Mucosa of stomach (tissue), 1 donor: ENCODE measurements around the gene ZSWIM5.

Experiments used
- H3K27me3 ChIP-seq: one replicate; pipeline ENCODE4 v1.7.0; 2013; ENCODE audit warnings: mild to moderate bottlenecking, low read length; ENCODE audit not compliant: control insufficient read depth, insufficient read depth
- H3K36me3 ChIP-seq: one replicate; pipeline ENCODE4 v1.7.0; 2013; ENCODE audit warnings: low read length; ENCODE audit not compliant: control insufficient read depth, insufficient read depth
- H3K4me1 ChIP-seq: one replicate; pipeline ENCODE4 v1.7.0; 2013; ENCODE audit warnings: mild to moderate bottlenecking, low read length; ENCODE audit not compliant: control insufficient read depth, insufficient read depth
- H3K4me3 ChIP-seq: one replicate; pipeline ENCODE4 v1.7.0; 2013; ENCODE audit warnings: low read length
- H3K9ac ChIP-seq: one replicate; pipeline ENCODE4 v1.7.0; 2013; ENCODE audit warnings: mild to moderate bottlenecking, low read length, moderate library complexity
- H3K9me3 ChIP-seq: one replicate; pipeline ENCODE4 v1.7.0; 2013; ENCODE audit warnings: mild to moderate bottlenecking, low read length, moderate library complexity; ENCODE audit not compliant: control insufficient read depth
- donor health status: Pancreatic carcinoma.

The ZSWIM5 gene

DNA sequence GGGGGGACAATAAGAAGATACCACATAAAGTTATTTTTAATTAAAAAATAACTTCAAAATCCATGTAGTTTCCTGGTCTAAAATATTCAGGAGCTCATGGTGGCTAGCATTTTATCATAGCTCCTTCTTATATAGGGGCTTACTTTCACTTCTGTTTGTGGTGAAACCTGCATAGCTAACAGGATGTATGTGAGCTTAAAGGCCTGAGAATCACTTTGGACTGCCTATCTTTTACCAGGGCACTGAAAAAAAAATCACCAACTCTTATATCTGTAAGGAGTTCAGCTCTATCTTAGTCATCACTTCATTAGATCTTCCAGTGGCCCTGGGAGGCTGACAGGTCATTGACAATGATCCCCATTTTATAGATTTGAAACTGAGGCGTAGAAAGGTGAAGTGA is 173.0 kb downstream of the ZSWIM5 start:
- Histone ChIP-seq H3K4me3 (no peak overlapping the region), H3K4me1 (no peaks in the 10 kb centered on the region), H3K9ac (no peak overlapping the region), H3K36me3 (no peaks in the 10 kb centered on the region), H3K27me3 (no peaks in the 10 kb centered on the region), H3K9me3 (no peaks in the 10 kb centered on the region)

DNA sequence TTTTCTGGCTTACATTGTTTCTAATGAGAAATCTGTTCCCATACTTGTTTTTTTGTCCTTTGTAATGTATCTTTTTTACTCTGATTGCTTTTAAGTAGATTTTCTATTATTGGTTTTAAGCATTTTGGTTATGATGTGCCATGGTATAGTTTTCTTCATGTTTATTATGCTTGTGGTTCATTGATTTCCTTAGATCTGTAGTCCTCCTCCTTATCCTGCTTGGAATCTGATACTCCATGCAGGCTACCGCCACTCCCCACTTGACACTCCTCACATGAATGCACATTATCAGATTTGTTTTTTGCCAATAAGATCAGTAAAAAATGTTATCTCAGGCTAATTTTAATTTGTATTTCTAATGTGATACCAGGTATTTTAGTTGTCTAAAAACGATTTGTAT is 173.6 kb downstream of the ZSWIM5 start:
- no peaks in the 10 kb centered on the region for H3K27me3 ChIP-seq
- no peak overlapping the region for H3K9ac ChIP-seq
- no peaks in the 10 kb centered on the region for H3K4me1 ChIP-seq
- no peaks in the 10 kb centered on the region for H3K36me3 ChIP-seq
- H3K4me3 ChIP-seq: no peak overlapping the region
- H3K9me3 ChIP-seq: no peaks in the 10 kb centered on the region

DNA sequence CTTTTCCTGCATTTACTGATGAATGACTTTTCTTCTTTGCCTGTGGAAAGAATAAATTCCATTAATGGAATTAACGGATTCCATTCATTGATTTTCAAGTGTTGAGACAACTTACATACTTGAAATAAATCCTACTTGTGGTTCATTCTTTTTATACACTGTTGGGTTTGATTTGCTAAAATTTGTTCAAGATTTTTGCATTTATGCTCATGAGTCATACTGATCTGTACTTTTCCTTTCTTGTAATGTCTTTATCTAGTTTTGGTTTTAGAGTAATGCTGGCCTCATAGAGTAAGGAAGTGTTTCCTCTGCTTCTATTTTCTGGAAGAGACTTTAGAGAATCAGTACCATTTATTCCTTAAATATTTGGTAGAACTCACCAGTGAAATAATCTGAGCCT is 180.0 kb downstream of the ZSWIM5 start:
- Histone ChIP-seq H3K36me3 (no peaks in the 10 kb centered on the region), H3K4me1 (no peaks in the 10 kb centered on the region), H3K9ac (no peak overlapping the region), H3K4me3 (no peak overlapping the region), H3K9me3 (no peaks in the 10 kb centered on the region), H3K27me3 (no peaks in the 10 kb centered on the region)

DNA sequence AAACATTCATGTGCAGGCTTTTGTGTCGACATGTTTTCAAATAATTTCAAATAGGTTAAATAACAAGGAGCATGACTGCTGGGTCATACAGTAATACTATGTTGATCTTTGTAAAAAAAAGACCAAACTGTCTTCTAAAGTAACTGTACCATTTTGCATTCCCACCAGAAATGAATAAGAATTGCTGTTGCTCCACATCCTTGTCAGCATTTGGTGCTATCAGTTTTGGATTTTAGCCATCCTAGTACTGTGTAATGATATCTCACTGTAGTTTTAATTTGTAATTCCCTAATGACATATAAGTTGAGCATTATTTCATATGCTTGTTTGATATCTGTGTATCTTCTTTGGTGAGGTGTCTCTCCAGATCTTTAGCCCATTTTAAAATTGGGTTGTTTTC is 182.7 kb downstream of the ZSWIM5 start:
- Histone ChIP-seq H3K9ac (no peak overlapping the region), H3K27me3 (no peaks in the 10 kb centered on the region), H3K9me3 (no peaks in the 10 kb centered on the region), H3K4me1 (no peaks in the 10 kb centered on the region), H3K36me3 (no peaks in the 10 kb centered on the region), H3K4me3 (no peak overlapping the region)

DNA sequence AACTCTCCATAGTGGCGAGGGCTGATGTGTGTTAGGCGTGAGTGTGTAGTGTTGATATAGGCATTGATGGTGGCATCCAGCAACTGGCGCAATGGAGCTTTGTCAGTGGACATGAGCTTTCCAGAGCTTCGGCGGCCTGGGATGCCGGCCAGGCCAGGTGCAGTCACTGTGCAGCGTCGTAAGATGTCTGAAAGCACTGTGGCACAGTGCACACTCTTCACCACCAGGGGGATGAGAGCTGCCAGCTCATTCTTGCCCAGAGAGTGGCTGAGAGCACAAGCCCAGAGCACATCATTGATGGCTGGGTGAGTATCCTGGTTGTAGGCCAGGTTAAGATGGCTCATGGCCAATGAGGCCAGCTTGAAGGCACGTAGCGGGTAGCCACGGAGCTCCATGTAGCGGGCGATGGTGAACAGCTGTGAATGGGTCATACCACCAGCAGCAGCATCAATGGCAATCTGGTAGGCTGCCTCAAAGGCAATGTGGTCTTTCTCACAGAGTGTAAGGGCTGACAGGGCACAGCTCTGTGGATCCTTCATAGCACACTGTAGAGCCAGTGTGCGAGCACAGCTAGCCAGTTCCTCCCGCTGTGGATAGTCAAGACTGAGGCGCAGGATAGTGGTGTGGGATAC is 187.7 kb downstream of the ZSWIM5 start:
- no peaks in the 10 kb centered on the region for H3K27me3 ChIP-seq
- no peaks in the 10 kb centered on the region for H3K4me1 ChIP-seq
- H3K9me3 ChIP-seq: no peaks in the 10 kb centered on the region
- H3K9ac ChIP-seq: no peak overlapping the region
- no peaks in the 10 kb centered on the region for H3K36me3 ChIP-seq
- H3K4me3 ChIP-seq: no peak overlapping the region

DNA sequence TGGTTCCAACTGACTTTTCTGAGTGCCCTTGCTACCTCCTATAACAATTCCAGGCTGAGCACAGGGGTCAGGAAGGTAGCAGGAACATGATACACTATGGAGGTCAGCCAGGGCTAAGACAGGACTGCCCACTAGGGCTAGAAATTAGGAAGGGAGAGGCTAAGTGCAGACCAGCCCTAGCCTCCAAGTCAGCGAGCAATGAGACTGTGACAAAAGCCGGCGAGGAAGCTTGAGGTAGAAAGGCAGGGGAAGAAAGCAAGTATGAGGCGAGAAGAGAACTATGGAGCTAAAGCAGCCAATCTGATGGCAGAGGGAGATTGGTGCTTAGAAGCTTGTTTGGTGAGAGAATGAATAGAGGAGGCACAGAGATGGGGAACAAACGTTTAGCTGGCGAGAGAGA is 189.6 kb downstream of the ZSWIM5 start:
- H3K4me3 ChIP-seq: no peak overlapping the region
- H3K4me1 ChIP-seq: peaks cover 10% of the 10 kb centered on the region
- H3K36me3 ChIP-seq: no peaks in the 10 kb centered on the region
- no peak overlapping the region for H3K9ac ChIP-seq
- no peaks in the 10 kb centered on the region for H3K9me3 ChIP-seq
- no peaks in the 10 kb centered on the region for H3K27me3 ChIP-seq

DNA sequence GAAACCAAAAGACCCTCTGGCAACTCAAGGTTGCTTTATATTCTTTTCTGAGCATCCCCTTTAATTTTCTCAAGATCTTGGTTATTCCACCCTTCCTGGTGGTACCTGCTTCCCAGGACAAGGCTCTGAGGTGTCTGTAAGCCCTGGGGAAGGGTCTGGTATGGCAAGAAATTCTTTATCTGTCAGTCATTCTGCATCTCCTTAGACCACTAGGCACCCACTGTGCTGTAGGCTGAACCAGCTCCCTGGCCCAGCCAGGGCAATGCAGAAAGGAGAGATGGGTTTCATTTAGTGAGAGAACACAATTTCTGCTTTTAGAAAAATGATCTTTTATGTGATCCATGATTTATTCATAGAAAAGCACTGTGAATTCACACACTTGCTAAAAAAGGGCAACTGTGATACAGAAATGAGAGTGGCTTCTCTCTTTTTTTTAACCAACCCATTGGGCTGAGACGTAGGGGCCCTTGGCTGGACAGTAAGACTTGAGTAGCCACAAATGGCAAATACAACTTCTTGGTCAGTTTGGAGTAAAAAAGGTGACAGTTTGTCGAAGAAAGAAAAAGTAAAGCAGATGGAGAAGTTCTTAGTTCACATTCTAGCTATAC is 190.2 kb downstream of the ZSWIM5 start:
- Histone ChIP-seq H3K4me1 (peaks cover 16% of the 10 kb centered on the region), H3K9ac (no peak overlapping the region), H3K36me3 (no peaks in the 10 kb centered on the region), H3K9me3 (no peaks in the 10 kb centered on the region), H3K27me3 (no peaks in the 10 kb centered on the region), H3K4me3 (no peak overlapping the region)

DNA sequence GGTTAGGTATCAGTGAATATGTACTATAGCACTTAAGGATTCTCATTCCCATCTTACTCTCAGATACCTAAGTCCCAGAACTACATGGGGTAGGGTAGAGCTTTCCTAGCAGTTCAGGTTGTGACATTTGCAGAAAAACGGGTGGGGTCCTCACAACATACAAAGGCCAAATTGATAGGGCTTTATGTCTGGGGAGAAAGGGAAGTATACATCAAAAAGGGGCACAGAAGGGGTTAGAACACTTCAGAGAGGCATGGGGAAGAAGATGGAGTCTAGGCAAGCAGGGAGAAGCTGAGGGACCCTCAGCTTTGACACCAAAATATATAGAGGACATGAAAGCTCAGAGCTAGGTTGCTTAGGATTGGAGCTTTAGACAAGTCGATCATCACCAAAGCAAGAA is 190.7 kb downstream of the ZSWIM5 start:
- Histone ChIP-seq H3K9ac (no peak overlapping the region), H3K4me3 (no peak overlapping the region), H3K9me3 (no peaks in the 10 kb centered on the region), H3K36me3 (no peaks in the 10 kb centered on the region), H3K27me3 (no peaks in the 10 kb centered on the region), H3K4me1 (peaks cover 16% of the 10 kb centered on the region)

DNA sequence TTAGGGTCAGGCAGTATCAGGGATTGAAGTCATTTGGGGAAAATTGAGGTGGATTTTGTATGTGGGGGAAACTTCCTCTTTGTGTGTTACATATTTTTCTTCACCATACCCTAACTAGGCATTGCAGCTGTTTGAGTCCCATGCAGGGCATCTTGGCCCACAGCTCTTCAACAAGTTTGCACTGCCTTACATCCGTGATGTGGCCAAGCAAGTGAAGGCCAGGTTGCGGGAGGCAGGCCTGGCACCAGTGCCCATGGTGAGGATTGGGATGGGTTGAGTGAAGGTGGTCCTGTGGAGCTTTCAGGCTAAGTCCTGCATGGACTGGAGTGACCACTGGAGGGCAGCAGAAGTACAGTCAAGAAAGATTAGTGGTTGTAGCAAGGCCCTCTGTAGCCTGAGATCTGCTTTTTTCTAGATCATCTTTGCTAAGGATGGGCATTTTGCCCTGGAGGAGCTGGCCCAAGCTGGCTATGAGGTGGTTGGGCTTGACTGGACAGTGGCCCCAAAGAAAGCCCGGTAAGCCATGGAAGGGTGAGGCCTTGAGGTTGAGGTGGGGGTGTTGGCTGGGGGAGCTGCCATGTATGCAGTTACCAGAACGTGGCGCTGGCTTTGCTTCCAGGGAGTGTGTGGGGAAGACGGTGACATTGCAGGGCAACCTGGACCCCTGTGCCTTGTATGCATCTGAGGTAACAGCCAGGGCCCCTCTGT is 191.9 kb downstream of the ZSWIM5 start:
- no peak overlapping the region for H3K9ac ChIP-seq

DNA sequence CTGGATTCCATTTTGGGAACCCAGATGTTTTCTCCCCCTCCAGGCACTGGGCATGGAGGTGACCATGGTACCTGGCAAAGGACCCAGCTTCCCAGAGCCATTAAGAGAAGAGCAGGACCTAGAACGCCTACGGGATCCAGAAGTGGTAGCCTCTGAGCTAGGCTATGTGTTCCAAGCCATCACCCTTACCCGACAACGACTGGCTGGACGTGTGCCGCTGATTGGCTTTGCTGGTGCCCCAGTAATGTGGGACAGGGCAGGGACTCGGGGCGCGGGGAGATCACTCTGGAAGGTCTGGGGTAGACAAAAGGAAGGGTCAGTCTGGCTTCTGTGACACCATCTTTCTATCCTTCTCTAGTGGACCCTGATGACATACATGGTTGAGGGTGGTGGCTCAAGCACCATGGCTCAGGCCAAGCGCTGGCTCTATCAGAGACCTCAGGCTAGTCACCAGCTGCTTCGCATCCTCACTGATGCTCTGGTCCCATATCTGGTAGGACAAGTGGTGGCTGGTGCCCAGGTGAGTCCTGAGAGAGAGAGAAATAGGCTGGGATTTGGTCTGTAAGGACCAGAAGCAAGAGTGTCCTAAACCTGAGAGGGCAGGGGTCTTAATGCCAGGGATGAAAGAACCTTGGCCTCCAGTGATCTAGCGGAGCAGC is 192.7 kb downstream of the ZSWIM5 start:
- Histone ChIP-seq H3K9ac (no peak overlapping the region), H3K36me3 (peaks cover 10% of the 10 kb centered on the region), H3K9me3 (no peaks in the 10 kb centered on the region), H3K4me3 (no peak overlapping the region), H3K27me3 (no peaks in the 10 kb centered on the region), H3K4me1 (peaks cover 31% of the 10 kb centered on the region)

More for the DNA sequence above, 191.9 kb downstream of the ZSWIM5 start:
- H3K4me3 ChIP-seq: no peak overlapping the region
- H3K4me1 ChIP-seq: peaks cover 27% of the 10 kb centered on the region
- peaks cover 2% of the 10 kb centered on the region for H3K36me3 ChIP-seq
- H3K27me3 ChIP-seq: no peaks in the 10 kb centered on the region
- no peaks in the 10 kb centered on the region for H3K9me3 ChIP-seq

DNA sequence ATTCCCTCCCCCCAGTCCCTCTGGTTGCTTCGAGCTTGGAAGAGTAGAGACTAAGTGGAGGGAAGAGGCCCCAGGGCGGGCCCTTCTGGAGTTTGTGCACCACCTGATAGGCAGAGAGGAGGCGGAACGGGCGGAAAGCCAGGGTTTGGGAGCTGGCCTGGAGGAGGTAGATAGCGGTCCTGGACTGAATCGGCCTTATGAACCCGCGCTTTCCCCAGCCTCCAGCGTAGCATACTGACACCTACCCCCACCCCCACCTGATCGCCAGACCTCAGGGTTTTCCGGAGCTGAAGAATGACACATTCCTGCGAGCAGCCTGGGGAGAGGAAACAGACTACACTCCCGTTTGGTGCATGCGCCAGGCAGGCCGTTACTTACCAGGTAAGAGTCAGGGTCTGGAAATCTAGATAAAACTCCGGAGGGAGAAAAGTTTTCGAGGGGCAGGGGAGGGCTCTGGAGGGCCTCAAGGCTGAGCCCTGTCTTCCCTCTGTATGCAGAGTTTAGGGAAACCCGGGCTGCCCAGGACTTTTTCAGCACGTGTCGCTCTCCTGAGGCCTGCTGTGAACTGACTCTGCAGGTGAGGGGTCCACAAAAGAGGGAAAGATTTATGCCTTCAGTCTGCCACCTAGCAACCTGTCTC is 193.6 kb downstream of the ZSWIM5 start:
- Histone ChIP-seq H3K36me3 (peaks cover 19% of the 10 kb centered on the region), H3K9ac (peak overlapping the region; percentile 78), H3K4me3 (peak overlapping the region; percentile 70), H3K27me3 (no peaks in the 10 kb centered on the region), H3K9me3 (no peaks in the 10 kb centered on the region), H3K4me1 (peaks cover 31% of the 10 kb centered on the region)
